Activated CD4-positive, alpha-beta memory T cell treated with anti-CD3 and anti-CD28 coated beads, Interleukin-2, amount 10 ng/mL, durations not matched to agents 7 days and 5 days (primary cell): ENCODE measurements around the gene AMH. TPM values are rescaled to one million over a fixed set of nuclear protein-coding genes. Genes with fewer than 3 reads are reported as not detected.

Experiments
- CTCF ChIA-PET: fragments of 350-600 bp; sonication (Branson Sonifier 250); formaldehyde crosslinking; loops from one replicate; lab custom pipeline; 2021; ENCODE audit warnings: antibody characterized with exemption, inconsistent platforms; lab: Charles Lee
- POLR2A ChIA-PET: fragments of 350-600 bp; sonication (Branson Sonifier 250); formaldehyde crosslinking; loops from one replicate; lab custom pipeline; 2021; ENCODE audit warnings: antibody characterized with exemption; lab: Charles Lee
- DNase-seq: peaks from one replicate; pipeline ENCODE4 v3.0.0-alpha.2; 2020
- H3K27ac Mint-ChIP-seq: one replicate; pipeline ENCODE4 v1.8.0; 2021; ENCODE audit warnings: mild to moderate bottlenecking, mixed read lengths
- H3K27me3 Mint-ChIP-seq: one replicate; pipeline ENCODE4 v1.8.0; 2021; ENCODE audit warnings: mixed read lengths
- H3K36me3 Mint-ChIP-seq: one replicate; pipeline ENCODE4 v1.8.0; 2021; ENCODE audit warnings: low read depth, mixed read lengths
- H3K4me1 Mint-ChIP-seq: one replicate; pipeline ENCODE4 v1.8.0; 2021; ENCODE audit warnings: mixed read lengths
- H3K4me3 Mint-ChIP-seq: one replicate; pipeline ENCODE4 v1.8.0; 2021; ENCODE audit warnings: mild to moderate bottlenecking, mixed read lengths
- H3K9me3 Mint-ChIP-seq: one replicate; pipeline ENCODE4 v1.8.0; 2021; ENCODE audit warnings: mixed read lengths
- total RNA-seq, 2 experiments: library from RNA; stranded (reverse); gene quantifications; one replicate each; pipeline ENCODE4 v1.2.3, GENCODE V29; 2021

The AMH gene
- total RNA-seq, 2 experiments from 2014 or later: 4.6 to 7.6 TPM

- DNase-seq: no peak
- Mint-ChIP-seq H3K27ac (peak overlapping the region; percentile 16), H3K4me3 (no peak overlapping the region), H3K9me3 (no peaks in the 10 kb centered on the region), H3K27me3 (no peaks in the 10 kb centered on the region), H3K4me1 (peaks cover 7% of the 10 kb centered on the region), H3K36me3 (peaks cover 40% of the 10 kb centered on the region)
- ChIA-PET CTCF (no interaction called here), POLR2A (no interaction called here)
Observed at GRCh38 chr19:2225415-2226050, 23.6 kb upstream of the AMH start.

GRCh38 chr19:2226051-2226839 lies 22.9 kb upstream of the AMH start:
- H3K9me3 Mint-ChIP-seq: no peaks in the 10 kb centered on the region
- POLR2A ChIA-PET: interaction anchor here (0.8 kb wide), 1 partner anchor 9 kb away, joined by 6 read pairs; the partner anchor contains the start of gene PLEKHJ1
- peaks cover 7% of the 10 kb centered on the region for H3K4me1 Mint-ChIP-seq
- peak overlapping the region; percentile 16 for H3K27ac Mint-ChIP-seq
- no peak for DNase-seq
- CTCF ChIA-PET: no interaction called here
- no peak overlapping the region for H3K4me3 Mint-ChIP-seq
- no peaks in the 10 kb centered on the region for H3K27me3 Mint-ChIP-seq
- H3K36me3 Mint-ChIP-seq: peaks cover 36% of the 10 kb centered on the region

- Mint-ChIP-seq H3K9me3 (no peaks in the 10 kb centered on the region), H3K36me3 (peaks cover 36% of the 10 kb centered on the region), H3K4me1 (peaks cover 7% of the 10 kb centered on the region), H3K4me3 (no peak overlapping the region), H3K27ac (no peak overlapping the region), H3K27me3 (no peaks in the 10 kb centered on the region)
- ChIA-PET CTCF (no interaction called here), POLR2A (interaction anchor here (0.8 kb wide), 1 partner anchor 9 kb away, joined by 6 read pairs; the partner anchor contains the start of gene PLEKHJ1)
- no peak for DNase-seq
Observed at GRCh38 chr19:2226840-2227360, 22.2 kb upstream of the AMH start.

- DNase-seq: no peak
- no peaks in the 10 kb centered on the region for H3K27me3 Mint-ChIP-seq
- ChIA-PET POLR2A (no interaction called here), CTCF (interaction anchor here (1.0 kb wide), 1 partner anchor 94 kb away, joined by 3 read pairs; no protein-coding TSS in a partner anchor)
- peaks cover 11% of the 10 kb centered on the region for H3K4me1 Mint-ChIP-seq
- H3K9me3 Mint-ChIP-seq: no peaks in the 10 kb centered on the region
- no peak overlapping the region for H3K27ac Mint-ChIP-seq
- H3K4me3 Mint-ChIP-seq: no peak overlapping the region
- H3K36me3 Mint-ChIP-seq: peaks cover 36% of the 10 kb centered on the region
Observed at GRCh38 chr19:2227415-2228156, 21.5 kb upstream of the AMH start.

- ChIA-PET POLR2A (interaction anchor here (0.8 kb wide), 1 partner anchor 11 kb away, joined by 3 read pairs; no protein-coding TSS in a partner anchor), CTCF (interaction anchor here (1.0 to 1.1 kb wide), 2 partner anchors 72 to 94 kb away, joined by 3 read pairs; no protein-coding TSS in a partner anchor)
- Mint-ChIP-seq H3K4me1 (peaks cover 15% of the 10 kb centered on the region), H3K9me3 (no peaks in the 10 kb centered on the region), H3K27me3 (no peaks in the 10 kb centered on the region), H3K27ac (no peak overlapping the region), H3K4me3 (no peak overlapping the region), H3K36me3 (peaks cover 40% of the 10 kb centered on the region)
- no peak for DNase-seq
Observed at GRCh38 chr19:2228157-2229030, 20.7 kb upstream of the AMH start.

- peaks cover 16% of the 10 kb centered on the region for H3K4me1 Mint-ChIP-seq
- DNase-seq: no peak
- CTCF ChIA-PET: interaction anchor here (1.1 kb wide), 1 partner anchor 73 kb away, joined by 3 read pairs; no protein-coding TSS in a partner anchor
- H3K36me3 Mint-ChIP-seq: peaks cover 38% of the 10 kb centered on the region
- H3K27ac Mint-ChIP-seq: no peak overlapping the region
- H3K27me3 Mint-ChIP-seq: no peaks in the 10 kb centered on the region
- POLR2A ChIA-PET: interaction anchor here (2.2 kb wide), 1 partner anchor 41 kb away, joined by 9 read pairs; no protein-coding TSS in a partner anchor
- H3K9me3 Mint-ChIP-seq: no peaks in the 10 kb centered on the region
- no peak overlapping the region for H3K4me3 Mint-ChIP-seq
Observed at GRCh38 chr19:2229103-2230032, 19.8 kb upstream of the AMH start.

- no peak overlapping the region for H3K27ac Mint-ChIP-seq
- CTCF ChIA-PET: interaction anchor here (0.5 kb wide), 1 partner anchor 74 kb away, joined by 3 read pairs; no protein-coding TSS in a partner anchor
- no peaks in the 10 kb centered on the region for H3K9me3 Mint-ChIP-seq
- no peak overlapping the region for H3K4me3 Mint-ChIP-seq
- DNase-seq: no peak
- POLR2A ChIA-PET: interaction anchor here (1.5 to 2.2 kb wide), 2 partner anchors 15 to 41 kb away, joined by 4 to 9 read pairs; no protein-coding TSS in a partner anchor
- peaks cover 33% of the 10 kb centered on the region for H3K36me3 Mint-ChIP-seq
- peaks cover 22% of the 10 kb centered on the region for H3K4me1 Mint-ChIP-seq
- no peaks in the 10 kb centered on the region for H3K27me3 Mint-ChIP-seq
Observed at GRCh38 chr19:2230033-2230531, 19.0 kb upstream of the AMH start.

- H3K9me3 Mint-ChIP-seq: no peaks in the 10 kb centered on the region
- ChIA-PET POLR2A (interaction anchor here (1.5 to 2.2 kb wide), 2 partner anchors 16 to 40 kb away, joined by 4 to 9 read pairs; no protein-coding TSS in a partner anchor), CTCF (interaction anchor here (0.6 kb wide), 1 partner anchor 49 kb away, joined by 3 read pairs; no protein-coding TSS in a partner anchor)
- no peak for DNase-seq
- no peak overlapping the region for H3K4me3 Mint-ChIP-seq
- peaks cover 26% of the 10 kb centered on the region for H3K36me3 Mint-ChIP-seq
- H3K27ac Mint-ChIP-seq: no peak overlapping the region
- H3K27me3 Mint-ChIP-seq: no peaks in the 10 kb centered on the region
- H3K4me1 Mint-ChIP-seq: peaks cover 26% of the 10 kb centered on the region
Observed at GRCh38 chr19:2230807-2231533, 18.2 kb upstream of the AMH start.

- H3K9me3 Mint-ChIP-seq: no peaks in the 10 kb centered on the region
- no peak for DNase-seq
- no peaks in the 10 kb centered on the region for H3K27me3 Mint-ChIP-seq
- H3K4me1 Mint-ChIP-seq: peaks cover 29% of the 10 kb centered on the region
- no peak overlapping the region for H3K27ac Mint-ChIP-seq
- H3K36me3 Mint-ChIP-seq: peaks cover 31% of the 10 kb centered on the region
- ChIA-PET POLR2A (interaction anchor here (1.5 to 2.2 kb wide), 2 partner anchors 17 to 39 kb away, joined by 4 to 9 read pairs; no protein-coding TSS in a partner anchor), CTCF (no interaction called here)
- no peak overlapping the region for H3K4me3 Mint-ChIP-seq
Observed at GRCh38 chr19:2231621-2232221, 17.4 kb upstream of the AMH start.
